HCT116 (cell line): ENCODE data around the gene RHBDD1. TPM values are rescaled to one million over a fixed set of nuclear protein-coding genes. Genes with fewer than 3 reads are reported as not detected.

Experiments used
- ATAC-seq: fragments of 200-7000 bp; cut with Tn5 transposase; 2 replicates; pipeline ENCODE4 v1.9.1; 2020; ENCODE audit warnings: mild to moderate bottlenecking, moderate library complexity
- BruUV-seq: library from RNA; stranded (reverse); fragments of 400-500 nt; replicated peaks from 2 replicates; lab custom pipeline; 2021; lab: Mats Ljungman, UMichigan
- CTCF ChIA-PET: fragments of 300-600 bp; sonication (Branson Sonifier 250); formaldehyde crosslinking; loops from one replicate; lab custom pipeline; 2021; ENCODE audit warnings: antibody characterized with exemption; lab: Charles Lee
- POLR2A ChIA-PET: fragments of 300-600, 350-600 bp; sonication (Branson Sonifier 250); formaldehyde crosslinking; loops from one replicate; lab custom pipeline; 2021; ENCODE audit warnings: antibody characterized with exemption; lab: Charles Lee
- RAD21 ChIA-PET, 2 experiments: fragments of 300-600 bp; sonication (Branson Sonifier 250); formaldehyde crosslinking; loops; one replicate each; lab custom pipeline; 2023; ENCODE audit warnings: low total read pairs in 2 of 2; ENCODE audit not compliant: uncharacterized antibody in 2 of 2, unreplicated experiment in 2 of 2, low non-redundant PET in 1 of 2; lab: Charles Lee
- DNase-seq: peaks from one replicate; pipeline ENCODE4 v3.0.0-alpha.2; 2010; ENCODE audit warnings: low read depth, low spot score
- H2AFZ ChIP-seq: fragments of 200-600 bp; shearing (Covaris generic), sonication (generic); 2 replicates; pipeline ENCODE4 v1.6.1; 2017; ENCODE audit warnings: low read depth, mixed run types, mixed read lengths, antibody characterized with exemption, low read length; ENCODE audit not compliant: poor library complexity, severe bottlenecking
- H3K27ac ChIP-seq: 2 replicates; pipeline ENCODE4 v1.5.1; 2012; ENCODE audit warnings: low read depth, low read length
- H3K27me3 ChIP-seq: fragments of 200-600 bp; sonication (generic); 2 replicates; pipeline ENCODE4 v1.6.1; 2016; ENCODE audit warnings: mixed run types, low read length, mixed read lengths; ENCODE audit not compliant: insufficient read depth
- H3K36me3 ChIP-seq, 2 experiments: fragments of 200-500 bp in 1 of 2; fragments of 200-600 bp in 1 of 2; sonication (Bioruptor generic) in 1 of 2; sonication (generic) in 1 of 2; 2 replicates each; pipeline versions ENCODE4 v1.5.1 to v1.6.1; 2014 to 2016; ENCODE audit warnings: low read length in 2 of 2, inconsistent platforms in 1 of 2, mixed read lengths in 1 of 2, mixed run types in 1 of 2; ENCODE audit not compliant: insufficient read depth in 2 of 2, control insufficient read depth in 1 of 2
- H3K4me1 ChIP-seq, 2 experiments: fragments of 200-600 bp in 1 of 2; sonication (generic) in 1 of 2; 2 replicates each; pipeline versions ENCODE4 v1.5.1 to v1.6.1; 2012 to 2017; ENCODE audit warnings: low read length in 2 of 2, inconsistent platforms in 1 of 2, mild to moderate bottlenecking in 1 of 2, mixed read lengths in 1 of 2, mixed run types in 1 of 2, moderate library complexity in 1 of 2; ENCODE audit not compliant: insufficient read depth in 2 of 2, control insufficient read depth in 1 of 2
- H3K4me2 ChIP-seq: fragments of 200-600 bp; sonication (generic); 2 replicates; pipeline ENCODE4 v1.6.1; 2017; ENCODE audit warnings: mixed run types, low read length, mixed read lengths
- H3K4me3 ChIP-seq, 2 experiments: fragments of 200-600 bp in 1 of 2; sonication (generic) in 1 of 2; replicated peaks in 1 of 2; 2 replicates each; pipeline ENCODE4 v1.5.1; 2011 to 2016; ENCODE audit warnings: low read length in 2 of 2, control low read depth in 1 of 2, low read depth in 1 of 2, mild to moderate bottlenecking in 1 of 2, mixed read lengths in 1 of 2, mixed run types in 1 of 2
- H3K79me2 ChIP-seq: fragments of 200-600 bp; sonication (generic); 2 replicates; pipeline ENCODE4 v1.6.1; 2017; ENCODE audit warnings: mild to moderate bottlenecking, mixed run types, low read length, moderate library complexity, mixed read lengths; ENCODE audit not compliant: insufficient read depth
- H3K9ac ChIP-seq: fragments of 200-600 bp; sonication (generic); 2 replicates; pipeline ENCODE4 v1.6.1; 2016; ENCODE audit warnings: low read length, mixed read lengths
- H3K9me2 ChIP-seq: fragments of 200-600 bp; sonication (generic), shearing (Covaris generic); 2 replicates; pipeline ENCODE4 v1.6.1; 2017; ENCODE audit warnings: mixed run types, mild to moderate bottlenecking, moderate library complexity; ENCODE audit not compliant: insufficient read depth
- H3K9me3 ChIP-seq, 2 experiments: fragments of 200-500 bp in 1 of 2; fragments of 200-600 bp in 1 of 2; sonication (Bioruptor generic) in 1 of 2; sonication (generic) in 1 of 2; 2 replicates each; pipeline ENCODE4 v1.6.1; 2014 to 2017; ENCODE audit warnings: low read length in 2 of 2, mixed read lengths in 2 of 2, inconsistent platforms in 1 of 2, low read depth in 1 of 2, mild to moderate bottlenecking in 1 of 2, mixed run types in 1 of 2, moderate library complexity in 1 of 2; ENCODE audit not compliant: control insufficient read depth in 1 of 2, insufficient read depth in 1 of 2
- H4K20me1 ChIP-seq: fragments of 200-600 bp; sonication (generic), shearing (Covaris generic); 2 replicates; pipeline ENCODE4 v1.6.1; 2017; ENCODE audit warnings: mixed run types, mild to moderate bottlenecking, moderate library complexity; ENCODE audit not compliant: insufficient read depth
- CEBPB ChIP-seq: IDR thresholded peaks from 2 replicates; pipeline ENCODE4 v1.6.1; 2012; ENCODE audit warnings: low read depth
- FOSL1 ChIP-seq: IDR thresholded peaks from 2 replicates; pipeline ENCODE4 v1.6.1; 2012; ENCODE audit warnings: low read depth
- POLR2A ChIP-seq: IDR thresholded peaks from 2 replicates; pipeline ENCODE4 v1.7.0; 2011; ENCODE audit warnings: borderline replicate concordance; ENCODE audit not compliant: insufficient read depth, insufficient read length; ENCODE audit errors: extremely low read depth
- POLR2AphosphoS5 ChIP-seq: IDR thresholded peaks from 2 replicates; pipeline ENCODE4 v1.6.1; 2011; ENCODE audit warnings: mild to moderate bottlenecking, low read depth, low read length, moderate library complexity
- SIN3A ChIP-seq: IDR thresholded peaks from 2 replicates; pipeline ENCODE4 v1.6.1; 2012; ENCODE audit warnings: low read depth
- SRF ChIP-seq: IDR thresholded peaks from 2 replicates; pipeline ENCODE4 v1.6.1; 2012; ENCODE audit warnings: low read depth
- YY1 ChIP-seq: IDR thresholded peaks from 2 replicates; pipeline ENCODE4 v1.6.1; 2011; ENCODE audit warnings: low read length, low read depth, moderate library complexity, mild to moderate bottlenecking; ENCODE audit not compliant: insufficient replicate concordance; ENCODE audit errors: extremely low read depth
- ZFX ChIP-seq: fragments of 450-650 bp; IDR thresholded peaks from 2 replicates; pipeline ENCODE4 v1.6.1; 2017
- ZNF274 ChIP-seq: fragments of 200-500 bp; sonication (Bioruptor generic); IDR thresholded peaks from 2 replicates; pipeline ENCODE4 v1.6.1; 2014; ENCODE audit warnings: mild to moderate bottlenecking, low read depth, low read length, inconsistent platforms
- intact Hi-C: fragments of 100-400 bp; cut with micrococcal nuclease; formaldehyde crosslinking; loops from 2 replicates; pipeline ENCODE4 v1.10.0; 2022
- total RNA-seq: library from RNA; stranded (reverse); gene quantifications from one replicate; pipeline ENCODE4 v1.2.1, GENCODE V29; 2021; ENCODE audit not compliant: unreplicated experiment
- TF ChIP-seq, protein P1 (sequence below): IDR thresholded peaks from 2 replicates; pipeline ENCODE4 v1.6.1; 2012; ENCODE audit warnings: low read depth

The RHBDD1 gene
- total RNA-seq, 1 experiment from 2014 or later: 73.8 TPM

- DNase-seq: no peak
- TF ChIP-seq ZNF274 (no peak), YY1 (no peak), ZFX (no peak), SIN3A (no peak), CEBPB (no peak)
- TF ChIP-seq, protein P1, sequence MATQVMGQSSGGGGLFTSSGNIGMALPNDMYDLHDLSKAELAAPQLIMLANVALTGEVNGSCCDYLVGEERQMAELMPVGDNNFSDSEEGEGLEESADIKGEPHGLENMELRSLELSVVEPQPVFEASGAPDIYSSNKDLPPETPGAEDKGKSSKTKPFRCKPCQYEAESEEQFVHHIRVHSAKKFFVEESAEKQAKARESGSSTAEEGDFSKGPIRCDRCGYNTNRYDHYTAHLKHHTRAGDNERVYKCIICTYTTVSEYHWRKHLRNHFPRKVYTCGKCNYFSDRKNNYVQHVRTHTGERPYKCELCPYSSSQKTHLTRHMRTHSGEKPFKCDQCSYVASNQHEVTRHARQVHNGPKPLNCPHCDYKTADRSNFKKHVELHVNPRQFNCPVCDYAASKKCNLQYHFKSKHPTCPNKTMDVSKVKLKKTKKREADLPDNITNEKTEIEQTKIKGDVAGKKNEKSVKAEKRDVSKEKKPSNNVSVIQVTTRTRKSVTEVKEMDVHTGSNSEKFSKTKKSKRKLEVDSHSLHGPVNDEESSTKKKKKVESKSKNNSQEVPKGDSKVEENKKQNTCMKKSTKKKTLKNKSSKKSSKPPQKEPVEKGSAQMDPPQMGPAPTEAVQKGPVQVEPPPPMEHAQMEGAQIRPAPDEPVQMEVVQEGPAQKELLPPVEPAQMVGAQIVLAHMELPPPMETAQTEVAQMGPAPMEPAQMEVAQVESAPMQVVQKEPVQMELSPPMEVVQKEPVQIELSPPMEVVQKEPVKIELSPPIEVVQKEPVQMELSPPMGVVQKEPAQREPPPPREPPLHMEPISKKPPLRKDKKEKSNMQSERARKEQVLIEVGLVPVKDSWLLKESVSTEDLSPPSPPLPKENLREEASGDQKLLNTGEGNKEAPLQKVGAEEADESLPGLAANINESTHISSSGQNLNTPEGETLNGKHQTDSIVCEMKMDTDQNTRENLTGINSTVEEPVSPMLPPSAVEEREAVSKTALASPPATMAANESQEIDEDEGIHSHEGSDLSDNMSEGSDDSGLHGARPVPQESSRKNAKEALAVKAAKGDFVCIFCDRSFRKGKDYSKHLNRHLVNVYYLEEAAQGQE: no peak
- no peaks in the 10 kb centered on the region for H3K27me3 ChIP-seq
- POLR2A ChIA-PET: no interaction called here
- RAD21 ChIA-PET: no interaction called here
- H3K9me3 ChIP-seq: no peaks in the 10 kb centered on the region
- H3K27ac ChIP-seq: no peak overlapping the region
- no peak overlapping the region for H3K4me2 ChIP-seq
- intact Hi-C loops: loop anchor here (10.0 kb wide), 1 partner anchor 204 kb away; no protein-coding TSS in a partner anchor
- CTCF ChIA-PET: no interaction called here
- no peak overlapping the region for H2AFZ ChIP-seq
- BruUV-seq: no TSS peak
- no peak overlapping the region for H3K4me3 ChIP-seq
- no peaks in the 10 kb centered on the region for H3K9me2 ChIP-seq
- H3K36me3 ChIP-seq: no peaks in the 10 kb centered on the region
- H3K79me2 ChIP-seq: no peaks in the 10 kb centered on the region
- H3K4me1 ChIP-seq: no peaks in the 10 kb centered on the region
- ATAC-seq: no peak
- H4K20me1 ChIP-seq: no peaks in the 10 kb centered on the region
- H3K9ac ChIP-seq: no peak overlapping the region
Observed at GRCh38 chr2:227030789-227031188, 194.9 kb downstream of the RHBDD1 start.

DNA sequence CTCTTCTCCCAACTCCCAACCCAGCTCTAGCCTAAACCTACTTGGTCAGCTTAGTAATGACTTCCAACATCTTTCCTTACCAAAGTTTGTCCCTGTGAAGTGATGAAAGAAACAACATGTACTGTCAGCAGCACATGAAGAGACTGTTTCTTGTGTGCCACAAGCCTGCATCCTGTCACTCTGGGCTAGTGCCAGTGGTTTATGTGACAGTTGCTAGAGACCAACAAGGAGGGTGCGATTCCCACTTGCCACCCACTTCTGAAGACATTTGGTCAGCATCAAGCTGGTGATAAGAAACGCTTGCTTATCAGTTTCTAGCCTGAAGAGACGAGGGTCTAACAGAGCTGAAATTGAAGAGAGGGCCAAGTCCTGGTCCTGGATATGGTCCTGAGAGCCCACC, 195.5 kb downstream of the RHBDD1 start:
- Histone ChIP-seq H3K79me2 (no peaks in the 10 kb centered on the region), H4K20me1 (no peaks in the 10 kb centered on the region), H3K4me3 (no peak overlapping the region), H3K27me3 (no peaks in the 10 kb centered on the region), H3K9ac (no peak overlapping the region), H3K27ac (no peak overlapping the region), H3K36me3 (no peaks in the 10 kb centered on the region), H3K4me1 (no peaks in the 10 kb centered on the region), H3K9me3 (no peaks in the 10 kb centered on the region), H2AFZ (no peak overlapping the region), H3K9me2 (no peaks in the 10 kb centered on the region), H3K4me2 (no peak overlapping the region)
- ChIA-PET POLR2A (interaction anchor here (0.6 kb wide), 1 partner anchor 10 kb away, joined by 3 read pairs; no protein-coding TSS in a partner anchor), CTCF (no interaction called here), RAD21 (no interaction called here)
- ATAC-seq (no peak), DNase-seq (no peak)
- no TSS peak for BruUV-seq
- TF ChIP-seq YY1 (no peak), POLR2A (no peak), POLR2AphosphoS5 (no peak), SRF (no peak), FOSL1 (no peak)
- intact Hi-C loops: loop anchor here (10.0 kb wide), 1 partner anchor 203 kb away; no protein-coding TSS in a partner anchor
